Rectal smooth muscle tissue (tissue), 1 donor: ENCODE data around the gene CLTC.

Experiments used
- H3K27ac ChIP-seq: one replicate; pipeline ENCODE4 v1.7.0; 2013; ENCODE audit warnings: low read depth, low read length, inconsistent platforms
- H3K27me3 ChIP-seq: one replicate; pipeline ENCODE4 v1.7.0; 2013; ENCODE audit warnings: low read length; ENCODE audit not compliant: control insufficient read depth, insufficient read depth
- H3K36me3 ChIP-seq: one replicate; pipeline ENCODE4 v1.7.0; 2013; ENCODE audit warnings: low read length; ENCODE audit not compliant: control insufficient read depth, insufficient read depth
- H3K4me1 ChIP-seq: one replicate; pipeline ENCODE4 v1.7.0; 2013; ENCODE audit warnings: low read length; ENCODE audit not compliant: control insufficient read depth, insufficient read depth
- H3K4me3 ChIP-seq: one replicate; pipeline ENCODE4 v1.7.0; 2013; ENCODE audit warnings: low read length
- H3K9ac ChIP-seq: one replicate; pipeline ENCODE4 v1.7.0; 2013; ENCODE audit warnings: low read length

Gene CLTC

GRCh38 chr17:59620518-59621259 is 994 bp downstream of the CLTC start:
- Histone ChIP-seq H3K9ac (peak overlapping the region; percentile 96), H3K27ac (peak overlapping the region; percentile 94), H3K27me3 (no peaks in the 10 kb centered on the region), H3K36me3 (no peaks in the 10 kb centered on the region), H3K4me3 (peak overlapping the region; percentile 98), H3K4me1 (peaks cover 8% of the 10 kb centered on the region)

GRCh38 chr17:59621771-59622170 is 2.1 kb downstream of the CLTC start:
- H3K27me3 ChIP-seq, result no peaks in the 10 kb centered on the region
- peak overlapping the region; percentile 98 for H3K4me3 ChIP-seq
- no peaks in the 10 kb centered on the region for H3K36me3 ChIP-seq
- peaks cover 10% of the 10 kb centered on the region for H3K4me1 ChIP-seq
- H3K27ac ChIP-seq, result no peak overlapping the region
- no peak overlapping the region for H3K9ac ChIP-seq

GRCh38 chr17:59623151-59623550 is 3.5 kb downstream of the CLTC start:
- Histone ChIP-seq H3K36me3 (no peaks in the 10 kb centered on the region), H3K9ac (no peak overlapping the region), H3K4me3 (no peak overlapping the region), H3K27ac (no peak overlapping the region), H3K4me1 (peaks cover 15% of the 10 kb centered on the region), H3K27me3 (no peaks in the 10 kb centered on the region)

- H3K36me3 ChIP-seq, result no peaks in the 10 kb centered on the region
- H3K27me3 ChIP-seq, result no peaks in the 10 kb centered on the region
- no peak overlapping the region for H3K4me3 ChIP-seq
- H3K4me1 ChIP-seq, result peaks cover 9% of the 10 kb centered on the region
- no peak overlapping the region for H3K9ac ChIP-seq
- no peak overlapping the region for H3K27ac ChIP-seq
Measured at GRCh38 chr17:59626756-59627155, 7.1 kb downstream of the CLTC start.

- no peak overlapping the region for H3K9ac ChIP-seq
- H3K4me3 ChIP-seq, result no peak overlapping the region
- H3K4me1 ChIP-seq, result peaks cover 8% of the 10 kb centered on the region
- no peak overlapping the region for H3K27ac ChIP-seq
- no peaks in the 10 kb centered on the region for H3K36me3 ChIP-seq
- H3K27me3 ChIP-seq, result no peaks in the 10 kb centered on the region
Measured at GRCh38 chr17:59627274-59627673, 7.6 kb downstream of the CLTC start.

GRCh38 chr17:59627770-59628171 is 8.1 kb downstream of the CLTC start:
- H3K4me1 ChIP-seq, result peaks cover 8% of the 10 kb centered on the region
- H3K4me3 ChIP-seq, result no peak overlapping the region

GRCh38 chr17:59629174-59629573 is 9.5 kb downstream of the CLTC start:
- Histone ChIP-seq H3K9ac (no peak overlapping the region), H3K27me3 (no peaks in the 10 kb centered on the region), H3K27ac (no peak overlapping the region), H3K36me3 (no peaks in the 10 kb centered on the region), H3K4me3 (no peak overlapping the region), H3K4me1 (peaks cover 9% of the 10 kb centered on the region)

More at GRCh38 chr17:59627770-59628171, 8.1 kb downstream of the CLTC start:
- no peaks in the 10 kb centered on the region for H3K27me3 ChIP-seq
- H3K36me3 ChIP-seq, result no peaks in the 10 kb centered on the region
- H3K27ac ChIP-seq, result peak overlapping the region; percentile 21
- H3K9ac ChIP-seq, result no peak overlapping the region

- Histone ChIP-seq H3K4me3 (no peak overlapping the region), H3K4me1 (peaks cover 11% of the 10 kb centered on the region), H3K27me3 (no peaks in the 10 kb centered on the region)
Measured at GRCh38 chr17:59631276-59631675, 11.6 kb downstream of the CLTC start.

GRCh38 chr17:59632398-59632797 is 12.7 kb downstream of the CLTC start:
- Histone ChIP-seq H3K27me3 (no peaks in the 10 kb centered on the region), H3K27ac (no peak overlapping the region), H3K4me3 (no peak overlapping the region), H3K9ac (no peak overlapping the region), H3K36me3 (no peaks in the 10 kb centered on the region), H3K4me1 (peaks cover 8% of the 10 kb centered on the region)

More at GRCh38 chr17:59631276-59631675, 11.6 kb downstream of the CLTC start:
- H3K36me3 ChIP-seq, result no peaks in the 10 kb centered on the region
- H3K27ac ChIP-seq, result no peak overlapping the region
- no peak overlapping the region for H3K9ac ChIP-seq

GRCh38 chr17:59633658-59634359 is 14.1 kb downstream of the CLTC start:
- Histone ChIP-seq H3K36me3 (no peaks in the 10 kb centered on the region), H3K27ac (no peak overlapping the region), H3K4me1 (peaks cover 6% of the 10 kb centered on the region), H3K9ac (no peak overlapping the region), H3K4me3 (no peak overlapping the region), H3K27me3 (no peaks in the 10 kb centered on the region)

- Histone ChIP-seq H3K4me1 (peaks cover 6% of the 10 kb centered on the region), H3K9ac (no peak overlapping the region)
Measured at GRCh38 chr17:59634632-59635541, 15.2 kb downstream of the CLTC start.

GRCh38 chr17:59637611-59638310 is 18.1 kb downstream of the CLTC start:
- no peak overlapping the region for H3K27ac ChIP-seq
- H3K27me3 ChIP-seq, result no peaks in the 10 kb centered on the region
- H3K9ac ChIP-seq, result no peak overlapping the region
- H3K36me3 ChIP-seq, result no peaks in the 10 kb centered on the region
- no peak overlapping the region for H3K4me3 ChIP-seq
- H3K4me1 ChIP-seq, result peaks cover 6% of the 10 kb centered on the region

More at GRCh38 chr17:59634632-59635541, 15.2 kb downstream of the CLTC start:
- H3K27ac ChIP-seq, result no peak overlapping the region
- H3K27me3 ChIP-seq, result no peaks in the 10 kb centered on the region
- no peaks in the 10 kb centered on the region for H3K36me3 ChIP-seq
- no peak overlapping the region for H3K4me3 ChIP-seq
